ENCODE data around the gene ADSS2.

The ADSS2 gene

DNA sequence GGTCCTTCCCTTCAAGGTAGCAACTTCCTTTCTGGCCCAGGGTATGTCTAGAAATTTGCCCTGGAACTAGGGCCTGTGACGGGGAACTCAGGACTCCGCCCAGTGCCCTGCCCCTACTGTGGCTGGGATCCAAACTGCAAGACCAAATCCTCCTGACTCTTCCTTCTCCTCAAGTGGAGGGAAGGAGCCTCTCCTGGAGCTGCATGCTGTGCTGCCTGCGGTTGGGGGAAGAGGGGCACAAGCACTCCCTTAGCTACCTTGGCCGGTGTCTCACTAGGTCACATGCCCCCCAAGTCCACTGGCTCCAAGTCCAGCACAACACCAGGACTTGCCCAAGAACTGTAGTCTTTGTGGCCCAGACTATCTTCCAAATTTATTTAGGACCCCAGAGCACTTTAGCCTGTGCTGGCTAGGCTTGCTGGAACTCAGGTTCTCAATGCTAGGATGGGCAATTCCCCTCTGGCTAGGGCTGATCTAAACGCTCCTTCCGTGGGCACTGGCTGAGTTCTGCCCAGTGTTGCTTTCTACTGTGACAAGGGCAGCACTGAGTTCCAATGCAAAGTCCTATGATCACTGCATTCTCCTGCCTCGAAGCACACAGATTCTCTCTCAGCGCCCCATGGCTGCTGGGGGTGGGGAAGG is 12.2 kb downstream of the ADSS2 start:
- Histone ChIP-seq H3K9me3 (ENCODE audit: control insufficient read depth, low read length) (no peaks in the 10 kb centered on the region), H3K4me2 (ENCODE audit: low read length) (no peak overlapping the region), H3K36me3 (ENCODE audit: control insufficient read depth, insufficient read depth, low read length) (no peaks in the 10 kb centered on the region), H3K4me3 (ENCODE audit: low read depth, low read length) (no peak overlapping the region), H3K4me1 (no peaks in the 10 kb centered on the region), H3K27me3 (ENCODE audit: control insufficient read depth, insufficient read depth, low read length) (no peaks in the 10 kb centered on the region), H3K79me2 (peaks cover 11% of the 10 kb centered on the region), H3K9ac (no peak overlapping the region), H2AFZ (no peak overlapping the region), H3K27ac (no peak overlapping the region)
- no peak for TF ChIP-seq CTCF (IDR thresholded peaks at IDR 0.05)

DNA sequence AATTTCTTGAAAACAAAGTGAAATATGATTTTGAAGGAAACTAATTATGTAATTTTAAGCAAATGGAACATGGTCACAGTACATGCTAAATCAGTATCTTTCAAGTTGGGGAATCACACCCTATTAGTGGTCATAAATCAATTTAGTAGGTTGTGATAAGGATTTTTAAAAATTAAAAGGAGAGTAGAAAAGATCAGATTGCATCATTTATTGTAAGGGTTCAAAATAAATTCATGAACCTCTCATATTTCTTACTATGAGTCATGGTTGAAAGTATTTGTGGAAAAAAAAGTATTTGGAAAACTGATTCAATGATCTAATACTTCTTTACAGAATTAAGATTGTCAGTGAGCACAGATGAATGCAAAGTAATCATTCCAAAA is 14.6 kb downstream of the ADSS2 start:
- Histone ChIP-seq H3K79me2 (peaks cover 4% of the 10 kb centered on the region), H2AFZ (no peak overlapping the region), H3K27me3 (ENCODE audit: control insufficient read depth, insufficient read depth, low read length) (no peaks in the 10 kb centered on the region), H3K27ac (no peak overlapping the region), H3K36me3 (ENCODE audit: control insufficient read depth, insufficient read depth, low read length) (no peaks in the 10 kb centered on the region), H3K9ac (no peak overlapping the region), H3K4me1 (no peaks in the 10 kb centered on the region), H3K4me3 (ENCODE audit: low read depth, low read length) (no peak overlapping the region), H3K9me3 (ENCODE audit: control insufficient read depth, low read length) (no peaks in the 10 kb centered on the region), H3K4me2 (ENCODE audit: low read length) (no peak overlapping the region)
- TF ChIP-seq CTCF (IDR thresholded peaks at IDR 0.05): no peak

- H3K36me3 ChIP-seq (ENCODE audit: control insufficient read depth, insufficient read depth, low read length): no peaks in the 10 kb centered on the region
- no peak for TF ChIP-seq CTCF (IDR thresholded peaks at IDR 0.05)
- H3K9ac ChIP-seq: no peak overlapping the region
- no peak overlapping the region for H2AFZ ChIP-seq
- no peak overlapping the region for H3K4me2 ChIP-seq (ENCODE audit: low read length)
- H3K79me2 ChIP-seq: peaks cover 4% of the 10 kb centered on the region
- no peak overlapping the region for H3K4me3 ChIP-seq (ENCODE audit: low read depth, low read length)
- H3K27me3 ChIP-seq (ENCODE audit: control insufficient read depth, insufficient read depth, low read length): no peaks in the 10 kb centered on the region
- no peaks in the 10 kb centered on the region for H3K4me1 ChIP-seq
- H3K27ac ChIP-seq: no peak overlapping the region
- no peaks in the 10 kb centered on the region for H3K9me3 ChIP-seq (ENCODE audit: control insufficient read depth, low read length)
Measured at GRCh38 chr1:244436336-244437085, 15.2 kb downstream of the ADSS2 start.

DNA sequence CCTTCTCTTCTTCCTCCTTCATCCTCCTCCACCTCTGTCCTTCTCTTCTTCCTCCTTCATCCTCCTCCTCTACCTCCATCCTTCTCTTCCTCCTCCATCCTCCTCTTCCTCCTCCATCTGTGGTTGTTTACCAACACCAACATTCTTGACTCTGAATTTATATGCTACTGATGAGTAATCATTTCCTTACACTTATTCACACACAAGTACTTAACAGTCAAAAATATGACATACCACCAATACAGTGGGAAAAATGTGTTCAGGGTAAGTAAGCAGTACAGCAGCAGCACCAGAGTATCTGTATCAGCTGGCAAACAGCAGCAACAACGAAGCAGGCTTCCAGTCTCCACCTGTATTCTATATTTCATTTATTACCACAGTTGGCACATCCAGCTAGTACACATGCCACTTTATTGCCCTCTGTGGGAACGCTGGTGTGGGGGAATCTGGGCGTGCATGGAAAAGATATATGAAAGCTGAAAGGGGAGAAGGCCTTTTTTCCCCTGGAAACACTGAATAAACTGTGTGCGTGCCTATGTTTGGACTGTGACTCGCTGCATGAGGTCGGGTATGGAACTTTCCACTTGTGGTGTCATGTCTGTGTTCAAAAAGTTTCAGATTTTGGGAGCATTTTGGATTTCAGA is 16.0 kb downstream of the ADSS2 start:
- H3K79me2 ChIP-seq: peaks cover 2% of the 10 kb centered on the region
- no peak overlapping the region for H3K9ac ChIP-seq
- H2AFZ ChIP-seq: no peak overlapping the region
- H3K4me1 ChIP-seq: no peaks in the 10 kb centered on the region
- no peak overlapping the region for H3K4me3 ChIP-seq (ENCODE audit: low read depth, low read length)
- H3K36me3 ChIP-seq (ENCODE audit: control insufficient read depth, insufficient read depth, low read length): no peaks in the 10 kb centered on the region
- H3K4me2 ChIP-seq (ENCODE audit: low read length): no peak overlapping the region
- H3K27ac ChIP-seq: no peak overlapping the region
- no peaks in the 10 kb centered on the region for H3K27me3 ChIP-seq (ENCODE audit: control insufficient read depth, insufficient read depth, low read length)
- no peak for TF ChIP-seq CTCF (IDR thresholded peaks at IDR 0.05)
- H3K9me3 ChIP-seq (ENCODE audit: control insufficient read depth, low read length): no peaks in the 10 kb centered on the region

Measured in parathyroid adenoma (tissue), 2 donors.